NB4 (cell line): ENCODE data around the gene FAM241B.
A peak's percentile ranks its signal among the peaks of the same experiment; 100 is the strongest.

Source experiments
- DNase-seq: peaks from one replicate; pipeline ENCODE4 v3.0.0; 2010; ENCODE audit warnings: low read depth
- H3K4me3 ChIP-seq: one replicate; pipeline ENCODE4 v1.5.1; 2011; ENCODE audit warnings: mild to moderate bottlenecking, low read depth, low read length, moderate library complexity
- CTCF ChIP-seq: IDR thresholded peaks from one replicate; pipeline ENCODE4 v1.5.1; 2012; ENCODE audit warnings: low read depth, low read length
- MAX ChIP-seq: IDR thresholded peaks from 2 replicates; pipeline ENCODE4 v1.6.1; 2011; ENCODE audit warnings: low read depth, low read length
- MYC ChIP-seq: IDR thresholded peaks from 2 replicates; pipeline ENCODE4 v1.6.1; 2011; ENCODE audit warnings: low read depth, low read length
- POLR2A ChIP-seq: IDR thresholded peaks from 2 replicates; pipeline ENCODE4 v1.6.1; 2011; ENCODE audit warnings: mild to moderate bottlenecking; ENCODE audit not compliant: insufficient read length; ENCODE audit errors: extremely low read depth

FAM241B gene

GRCh38 chr10:69629897-69630650 lies at the start of gene FAM241B:
Gene FAM241B, plus strand, starts transcription at chr10:69630247. Its CDS starts 1,497 bp downstream, at chr10:69631744.
- no peak within 1 kb of the TSS for H3K4me3 ChIP-seq
- no peak for DNase-seq
- no peak for TF ChIP-seq POLR2A
- TF ChIP-seq CTCF, result peak; percentile 46

- DNase-seq, result no peak
- H3K4me3 ChIP-seq, result no peak overlapping the region
- TF ChIP-seq CTCF (no peak), MAX (no peak), POLR2A (no peak), MYC (no peak)
Observed at GRCh38 chr10:69580435-69580834, 49.6 kb upstream of the FAM241B start.

GRCh38 chr10:69583106-69583505 lies 46.9 kb upstream of the FAM241B start:
- no peak for TF ChIP-seq CTCF
- no peak for TF ChIP-seq MAX
- no peak for TF ChIP-seq MYC
- TF ChIP-seq POLR2A, result no peak
- no peak overlapping the region for H3K4me3 ChIP-seq
- no peak for DNase-seq

- no peak for TF ChIP-seq POLR2A
- TF ChIP-seq MYC, result no peak
- TF ChIP-seq CTCF, result no peak
- no peak for TF ChIP-seq MAX
- DNase-seq, result no peak
- H3K4me3 ChIP-seq, result no peak overlapping the region
Observed at GRCh38 chr10:69584624-69585023, 45.4 kb upstream of the FAM241B start.

- DNase-seq, result no peak
- H3K4me3 ChIP-seq, result no peak overlapping the region
- TF ChIP-seq CTCF (peak; percentile 12), POLR2A (no peak), MYC (no peak), MAX (no peak)
Observed at GRCh38 chr10:69588358-69588757, 41.7 kb upstream of the FAM241B start.

- TF ChIP-seq CTCF (no peak), POLR2A (no peak), MYC (no peak), MAX (no peak)
- DNase-seq, result no peak
- H3K4me3 ChIP-seq, result no peak overlapping the region
Observed at GRCh38 chr10:69600761-69601330, 29.2 kb upstream of the FAM241B start.
